HG03432 (cell line): ENCODE data around the gene RAB34.
"Not testable (repeated sequence)": the region's sequence is repeated elsewhere in the genome, so short reads cannot be mapped to it uniquely, and the experiment has no call there.

Experiments used
- ATAC-seq: cut with Tn5 transposase; IDR thresholded peaks from one replicate; pipeline ENCODE4 v1.9.1; 2021; ENCODE audit warnings: mild to moderate bottlenecking, moderate library complexity; ENCODE audit not compliant: unreplicated experiment

RAB34 gene

DNA sequence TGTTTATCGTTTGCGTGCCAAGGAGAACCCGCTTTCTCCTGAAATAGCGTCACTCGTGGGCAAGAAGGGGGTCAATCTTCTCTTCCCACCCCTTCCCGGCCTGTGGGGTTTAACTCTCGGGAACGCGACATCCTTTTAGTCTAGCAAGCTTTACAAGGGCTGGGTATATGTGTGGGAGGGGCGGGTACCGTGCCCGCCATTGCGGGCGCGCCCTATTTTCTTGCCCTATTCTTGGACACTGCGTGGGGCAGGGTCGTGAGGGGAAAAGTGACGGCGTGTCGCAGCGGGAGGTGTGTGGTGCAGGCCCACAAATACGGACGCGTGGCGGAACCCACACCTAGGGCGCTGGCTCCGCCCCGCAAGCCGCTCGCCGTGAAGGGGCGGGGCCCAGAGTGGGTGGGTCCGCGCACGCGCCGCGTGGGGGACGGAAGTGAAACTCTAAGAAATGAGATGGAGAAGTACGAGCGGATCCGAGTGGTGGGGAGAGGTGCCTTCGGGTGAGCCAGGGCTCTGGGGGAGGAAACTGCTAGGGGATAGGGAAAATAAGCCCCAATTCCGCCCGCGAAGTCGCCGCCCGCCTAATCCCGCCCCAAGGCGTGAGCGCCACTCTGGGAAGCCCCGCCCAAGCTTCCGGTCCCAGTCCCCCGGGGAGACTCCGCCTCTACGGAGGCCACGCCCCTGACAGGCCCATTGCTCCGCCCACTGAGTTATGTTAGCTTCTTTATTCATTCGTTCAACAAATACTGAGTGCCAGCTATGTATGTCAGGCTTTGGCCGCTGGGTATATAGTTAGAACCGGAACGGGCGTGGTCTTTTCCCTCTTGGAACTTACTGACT is 10.9 kb upstream of the RAB34 start, which contains the start of gene NEK8:
Gene NEK8, plus strand, starts transcription at position 425 of the 837 bp plus-strand sequence. Its CDS starts 26 bp downstream, at position 451.
- peak; percentile 46 for ATAC-seq

DNA sequence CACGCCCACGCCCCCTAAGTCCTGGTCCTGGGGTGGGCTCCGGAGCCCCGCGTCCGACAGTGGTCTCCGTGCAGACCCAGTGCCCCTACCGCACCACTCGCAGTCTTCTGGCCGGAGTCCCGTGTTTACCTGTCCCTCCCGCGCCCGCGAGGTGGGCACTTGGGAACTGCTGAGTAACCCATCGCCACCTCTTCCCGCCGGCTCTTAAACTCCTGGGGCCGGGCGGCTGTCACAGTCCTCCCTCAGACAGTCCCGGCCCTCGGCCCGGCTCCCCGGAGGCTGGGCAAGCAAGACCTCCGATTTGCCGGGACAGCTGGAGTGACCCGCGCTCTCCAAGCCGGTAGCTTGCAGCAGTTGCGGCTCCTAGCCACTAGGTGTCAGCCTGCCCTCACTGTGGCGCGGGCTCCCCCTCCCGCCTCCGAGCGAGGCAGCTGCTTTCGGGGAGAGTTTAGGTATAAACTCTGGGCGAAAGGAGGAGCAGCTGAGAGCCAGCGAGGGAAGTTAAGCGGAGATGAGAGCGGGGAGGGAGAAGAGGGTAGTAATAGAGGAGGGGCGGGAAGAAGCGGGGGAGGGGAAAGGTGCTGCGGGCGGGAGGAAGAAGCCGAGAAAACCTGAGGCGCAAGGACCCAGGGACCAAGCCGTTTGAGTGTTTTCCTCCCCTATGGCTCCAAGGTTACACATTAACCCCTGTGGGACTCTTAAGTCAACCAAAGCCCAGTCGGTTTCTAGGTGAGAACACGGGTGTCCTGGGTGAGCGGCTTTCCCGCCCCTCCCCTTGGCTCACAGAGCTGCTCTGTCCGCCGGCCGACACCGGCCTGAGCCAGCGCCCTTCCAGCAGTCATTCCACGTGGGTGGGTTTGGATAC is 9.2 kb upstream of the RAB34 start:
- peak; percentile 40 for ATAC-seq

DNA sequence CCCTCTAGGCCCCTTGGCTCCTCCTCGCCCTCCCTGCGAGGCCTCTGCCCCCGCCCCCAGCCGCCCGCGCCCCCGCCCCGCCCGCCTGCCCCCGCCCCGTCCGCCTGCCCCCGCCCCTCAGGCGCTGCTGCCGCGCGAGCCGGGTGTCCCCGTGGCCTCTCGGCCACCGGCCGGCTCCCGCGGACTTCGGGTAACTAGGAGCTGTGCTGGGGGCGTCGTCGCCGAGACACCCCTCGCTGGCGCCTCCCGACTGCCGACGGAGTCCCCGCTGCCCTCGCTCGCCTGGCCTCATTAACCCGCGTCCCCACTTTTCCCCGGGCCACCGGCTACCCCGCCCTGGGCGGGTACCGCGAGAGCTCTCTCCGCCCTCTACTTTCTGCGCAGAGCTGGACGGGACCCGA is 8.6 kb upstream of the RAB34 start, which contains the start of gene TLCD1:
Gene TLCD1, minus strand, starts transcription at position 8 of the 401 bp plus-strand sequence. CDS start 136 bp downstream, outside the sequence.
- peak; percentile 16 for ATAC-seq

DNA sequence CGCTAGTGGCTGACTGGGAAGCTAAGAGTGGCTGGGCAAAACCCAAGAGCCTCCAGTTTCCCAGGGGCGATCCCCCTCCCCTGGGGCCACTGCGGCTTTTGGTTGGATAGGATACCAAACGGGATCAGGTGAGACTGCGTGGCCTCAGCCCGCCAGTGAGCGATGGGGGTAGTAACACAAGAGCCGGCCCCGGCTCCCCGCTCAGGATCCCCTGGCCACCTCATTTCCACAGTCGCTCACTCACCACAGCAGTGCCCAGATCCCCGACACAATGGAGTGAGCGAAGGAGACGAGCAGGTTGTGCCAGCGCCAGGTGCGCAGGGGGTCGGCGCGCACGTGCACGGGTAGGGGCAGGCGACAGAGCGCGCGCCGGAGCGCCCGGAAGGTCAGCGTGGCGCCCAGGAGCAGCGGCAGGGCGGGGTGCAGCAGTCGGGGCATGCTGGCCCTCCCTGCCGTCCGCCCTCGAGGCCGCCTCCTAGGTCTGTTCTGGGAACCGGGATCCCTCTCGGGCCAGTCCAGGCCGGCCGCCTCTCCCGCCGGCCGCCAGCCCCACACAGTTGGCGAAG is 8.1 kb upstream of the RAB34 start:
- peak; percentile 1 for ATAC-seq

DNA sequence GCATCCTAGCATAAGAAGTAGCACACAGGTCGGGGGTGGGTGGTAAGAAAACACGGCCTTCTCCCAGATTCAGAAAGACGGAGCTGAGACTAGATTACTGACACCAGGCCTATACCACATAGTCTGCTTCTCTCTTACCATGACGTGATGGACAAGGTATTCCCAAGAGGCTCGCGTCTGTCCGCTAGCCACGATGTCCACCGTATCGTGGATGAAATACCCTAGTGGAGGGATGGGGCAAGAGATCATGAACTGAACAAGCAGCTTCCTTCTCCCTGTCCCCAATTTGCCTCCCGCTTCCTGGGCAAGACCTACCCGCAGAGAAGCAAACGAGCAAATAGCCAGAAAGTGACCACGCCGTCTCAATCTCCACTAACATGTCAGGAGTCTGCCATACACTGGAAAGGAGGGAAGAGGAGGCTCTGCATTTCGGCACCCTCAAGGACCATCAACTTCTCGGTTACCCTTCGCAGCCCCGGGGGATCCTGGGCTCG is 7.5 kb upstream of the RAB34 start:
- no peak for ATAC-seq

DNA sequence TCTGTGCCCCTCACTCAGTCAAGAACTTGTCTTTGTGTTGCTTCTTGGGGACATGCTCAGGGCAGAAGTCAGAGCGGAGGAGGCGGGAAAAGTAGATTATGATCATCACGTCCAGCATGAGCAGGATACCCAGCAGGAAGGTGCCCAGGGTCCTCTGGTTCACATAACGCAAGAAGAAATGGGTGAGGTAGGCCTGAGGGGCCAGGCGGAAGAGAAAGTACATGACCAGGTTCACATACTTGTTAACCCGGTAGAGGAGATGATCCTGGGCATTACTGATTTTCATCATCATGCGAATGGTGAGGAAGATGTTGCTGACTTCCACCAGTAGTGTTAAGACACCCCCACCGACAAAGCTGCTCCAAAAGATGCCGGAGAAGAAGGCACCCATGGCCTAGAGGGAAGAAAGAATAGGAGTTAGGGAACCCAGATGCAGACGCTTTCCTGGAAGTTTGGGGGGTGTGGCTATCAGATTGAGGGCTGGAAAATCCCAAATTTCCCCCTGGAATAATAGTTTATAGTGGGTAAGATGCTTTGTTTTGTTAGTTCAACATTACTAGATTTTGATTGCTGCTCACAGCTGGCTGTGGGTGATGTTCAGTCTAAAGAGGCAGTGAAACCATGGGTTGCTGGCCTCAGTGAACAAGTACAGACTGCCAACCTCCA is 7.0 kb upstream of the RAB34 start:
- no peak for ATAC-seq

DNA sequence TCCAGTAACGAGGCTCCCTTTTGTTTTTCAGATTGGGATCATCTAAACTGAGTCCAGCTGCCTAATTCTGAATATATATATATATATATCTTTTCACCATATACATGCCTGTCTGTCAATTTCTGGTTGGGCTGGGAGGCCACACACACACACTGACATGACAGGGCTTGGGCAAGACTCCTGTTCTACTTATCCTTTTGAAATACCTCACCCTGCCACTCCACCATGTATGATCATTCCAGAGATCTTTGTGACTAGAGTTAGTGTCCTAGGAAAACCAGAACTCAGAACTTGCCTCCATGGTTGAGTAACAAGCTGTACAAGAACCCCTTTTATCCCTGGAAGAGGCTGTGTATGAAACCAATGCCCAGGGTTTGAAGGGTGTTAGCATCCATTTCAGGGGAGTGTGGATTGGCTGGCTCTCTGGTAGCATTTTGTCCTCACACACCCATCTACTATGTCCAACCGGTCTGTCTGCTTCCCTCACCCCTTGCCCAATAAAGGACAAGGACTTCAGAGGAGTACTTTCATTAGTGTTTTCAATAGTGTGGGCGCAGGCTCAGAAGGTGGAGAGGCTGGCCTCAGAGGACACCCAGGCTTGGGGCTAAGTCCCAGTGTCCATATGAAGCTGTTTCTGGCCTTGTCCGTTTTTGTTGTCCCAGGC is 6.3 kb upstream of the RAB34 start:
- not testable (repeated sequence) for ATAC-seq

DNA sequence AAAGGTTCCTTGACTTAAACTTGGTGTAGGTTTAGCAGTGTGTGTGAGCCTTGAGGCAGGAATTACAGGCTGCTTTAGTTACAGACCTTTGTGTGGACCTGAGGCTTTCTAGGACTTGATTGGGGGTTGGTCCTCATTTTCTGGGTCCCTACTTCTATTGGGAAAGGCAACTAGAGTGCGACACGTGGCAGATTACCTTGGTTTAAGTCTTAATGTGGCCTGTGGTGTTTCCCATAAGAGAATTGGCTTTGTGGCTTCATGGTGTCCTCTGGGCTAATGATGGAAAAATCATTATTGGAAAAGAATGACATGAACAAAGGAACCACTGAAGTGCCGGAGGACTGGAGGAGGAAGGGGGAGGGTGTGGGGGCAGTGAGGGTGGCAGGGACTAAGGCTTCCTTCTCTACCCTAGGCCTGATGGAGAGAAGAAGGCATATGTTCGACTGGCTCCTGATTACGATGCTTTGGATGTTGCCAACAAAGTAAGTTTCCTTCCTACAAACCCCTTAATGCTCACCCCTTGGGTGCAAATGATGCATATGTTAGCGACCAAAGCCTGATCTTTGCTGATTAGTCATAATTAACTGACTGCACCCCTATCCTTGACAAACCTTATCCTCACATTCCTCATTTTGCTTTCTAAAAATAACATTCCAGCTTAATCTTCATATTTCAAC is 5.6 kb upstream of the RAB34 start:
- no peak for ATAC-seq

DNA sequence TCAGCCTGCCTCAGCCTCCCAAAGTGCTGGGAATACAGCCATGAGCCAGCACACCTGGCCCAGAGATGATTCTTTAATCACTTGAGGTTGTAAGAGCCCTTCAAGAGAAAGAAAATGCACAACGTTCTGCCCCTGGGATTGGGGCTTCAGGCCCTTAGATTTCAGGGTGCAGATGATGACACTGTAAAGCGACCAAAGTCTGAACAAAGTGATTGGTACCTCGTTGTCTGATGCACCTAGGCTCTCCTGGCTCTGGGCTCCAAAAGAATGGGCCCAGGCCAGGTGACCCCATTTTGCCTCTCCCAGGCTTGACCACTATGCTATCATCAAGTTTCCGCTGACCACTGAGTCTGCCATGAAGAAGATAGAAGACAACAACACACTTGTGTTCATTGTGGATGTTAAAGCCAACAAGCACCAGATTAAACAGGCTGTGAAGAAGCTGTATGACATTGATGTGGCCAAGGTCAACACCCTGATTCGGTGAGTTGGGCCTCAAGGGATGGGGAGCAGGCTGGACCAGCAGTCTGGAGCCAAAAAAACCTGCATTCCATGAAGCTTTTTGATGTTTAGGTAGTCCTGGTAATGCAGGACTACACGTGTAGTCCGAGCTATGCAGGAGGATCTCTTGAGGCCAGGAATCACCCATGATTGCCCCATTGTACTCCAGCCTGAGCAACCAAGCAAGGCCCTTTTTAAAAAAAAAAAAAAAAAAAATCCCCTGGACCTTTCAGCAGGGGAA is 4.9 kb upstream of the RAB34 start:
- ATAC-seq = no peak

DNA sequence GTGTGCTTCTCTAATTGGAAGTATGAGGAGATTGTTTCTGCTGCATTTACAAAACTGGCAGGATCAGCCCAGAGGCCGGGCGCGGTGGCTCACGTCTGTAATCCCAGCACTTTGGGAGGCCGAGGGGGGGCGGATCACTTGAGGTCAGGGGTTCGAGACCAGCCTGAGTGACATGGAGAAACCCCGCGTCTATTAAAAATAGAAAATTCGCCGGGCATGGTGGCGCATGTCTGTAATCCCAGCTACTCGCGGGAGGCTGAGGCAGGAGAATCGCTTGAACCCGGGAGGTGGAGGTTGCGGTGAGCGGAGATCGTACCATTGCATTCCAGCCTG is 3.3 kb upstream of the RAB34 start:
- not testable (repeated sequence) for ATAC-seq

DNA sequence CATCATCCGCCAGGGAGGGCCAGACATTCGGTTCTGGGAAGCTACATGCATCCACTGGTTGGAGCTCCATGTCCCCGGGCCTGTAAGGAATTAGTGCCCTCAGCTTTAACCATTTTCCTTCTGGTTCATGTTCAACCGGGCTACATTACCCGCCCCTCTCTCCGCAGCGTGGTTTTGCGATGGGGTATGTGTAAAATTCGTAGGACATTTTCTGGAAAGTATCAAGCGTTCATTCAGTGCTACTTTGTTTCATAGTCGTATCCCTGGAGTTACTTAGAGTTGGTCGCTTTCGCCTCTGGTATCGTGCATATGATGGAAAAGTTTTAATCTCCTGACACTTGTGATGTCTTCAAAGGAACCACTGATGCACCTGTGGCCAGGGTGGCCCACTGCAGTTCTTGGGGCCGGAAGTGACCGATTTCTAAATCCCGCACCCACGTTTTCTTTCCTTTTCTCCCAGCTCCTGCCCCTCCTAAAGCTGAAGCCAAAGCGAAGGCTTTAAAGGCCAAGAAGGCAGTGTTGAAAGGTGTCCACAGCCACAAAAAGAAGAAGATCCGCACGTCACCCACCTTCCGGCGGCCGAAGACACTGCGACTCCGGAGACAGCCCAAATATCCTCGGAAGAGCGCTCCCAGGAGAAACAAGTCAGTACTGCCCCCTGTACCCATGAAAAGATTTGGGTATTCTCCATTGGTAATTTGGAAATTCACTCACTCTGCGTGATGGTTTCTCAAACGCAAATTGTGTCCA is 2.8 kb upstream of the RAB34 start:
- ATAC-seq = no peak

DNA sequence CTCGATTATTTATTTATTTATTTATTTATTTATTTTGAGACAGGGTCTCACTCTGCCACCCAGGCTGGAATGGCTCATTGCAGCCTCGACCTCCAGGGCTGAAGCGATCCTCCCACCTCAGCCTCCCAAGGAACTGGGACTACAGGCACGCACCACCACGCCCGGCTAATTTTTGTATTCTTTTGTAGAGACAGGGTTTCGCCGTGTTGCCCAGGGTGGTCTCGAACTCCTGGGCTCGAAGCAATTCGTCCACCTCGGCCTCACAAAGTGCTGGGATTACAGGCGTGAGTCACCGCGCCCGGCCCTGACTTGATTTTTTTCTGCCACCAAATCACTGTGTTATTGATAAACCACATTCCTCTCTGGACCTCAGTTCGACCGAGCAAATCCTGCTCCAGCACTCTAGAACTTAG is 1.4 kb upstream of the RAB34 start:
- ATAC-seq = no peak

DNA sequence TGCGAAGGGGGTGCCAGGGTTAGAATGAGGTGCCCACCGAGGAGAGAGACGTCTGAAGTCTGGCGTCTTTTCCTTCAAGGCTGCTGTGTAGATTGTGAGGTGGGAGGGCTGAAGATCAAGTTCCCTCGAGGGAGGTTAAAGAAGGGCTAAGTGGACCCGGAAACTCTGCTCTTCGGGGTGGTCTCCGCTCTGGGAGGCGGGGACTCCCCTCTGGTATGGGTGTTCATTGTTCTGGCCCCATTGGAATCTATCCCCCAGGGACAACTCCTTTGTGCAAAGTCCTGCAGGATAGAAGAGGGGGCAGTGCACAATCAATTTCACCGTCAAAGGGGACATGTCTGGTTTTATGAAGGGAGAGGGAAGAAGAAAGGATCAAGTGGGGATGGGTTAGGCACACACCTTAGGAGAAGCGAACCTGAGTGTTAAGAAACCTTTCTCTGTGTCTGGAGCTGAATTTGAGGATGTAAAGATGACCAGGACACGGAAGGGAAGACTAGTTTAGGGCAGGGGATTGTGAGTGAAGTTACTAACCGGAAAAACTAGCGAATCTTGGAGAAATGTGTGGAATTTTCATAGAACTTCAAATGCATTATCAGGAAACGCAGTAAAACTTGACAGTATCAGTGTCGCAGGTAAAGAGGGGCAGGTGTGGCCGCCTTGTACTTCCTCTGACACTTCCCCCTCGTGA is 809 bp upstream of the RAB34 start:
- ATAC-seq = no peak

DNA sequence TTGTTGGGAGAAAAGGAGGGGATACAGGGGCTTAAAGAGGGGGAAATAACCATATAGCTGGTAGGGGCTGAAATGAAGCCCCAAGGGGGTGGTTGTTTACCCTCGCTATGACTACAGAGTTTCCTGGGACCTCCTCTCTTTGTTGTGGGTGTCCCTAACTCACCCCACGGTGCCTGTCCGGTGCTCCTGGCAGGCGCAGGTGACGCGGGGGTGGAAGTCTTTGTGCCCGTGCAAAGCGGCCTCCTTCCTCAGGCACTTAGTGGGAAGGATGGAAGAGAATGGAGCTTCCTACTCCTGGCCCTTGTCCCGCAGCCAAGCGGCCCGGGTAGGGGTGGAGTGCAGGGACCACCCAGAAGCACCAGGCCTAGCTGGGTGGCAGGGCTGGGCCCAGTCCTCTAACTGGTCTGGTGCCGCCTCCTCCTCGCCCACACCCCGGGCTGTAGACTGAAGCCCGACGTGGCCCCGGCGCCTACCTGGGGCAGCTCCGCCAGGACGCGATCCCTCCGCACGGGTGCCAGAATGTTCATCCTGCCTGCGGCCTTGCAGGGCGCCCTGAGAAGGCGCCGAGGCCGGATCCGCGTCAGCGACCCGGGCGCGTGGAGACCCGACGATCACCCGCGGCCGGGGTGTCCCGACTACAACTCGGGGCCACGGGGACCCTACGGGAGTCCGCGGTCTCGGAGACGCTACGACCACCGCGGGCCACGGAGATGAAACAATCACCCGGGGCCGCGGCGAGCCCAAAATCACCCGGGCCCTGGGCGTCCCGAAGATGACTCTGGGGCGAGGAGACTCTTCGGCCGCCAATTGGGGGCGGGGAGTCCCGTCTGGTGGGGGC is 709 bp downstream of the RAB34 start:
- ATAC-seq = no peak

DNA sequence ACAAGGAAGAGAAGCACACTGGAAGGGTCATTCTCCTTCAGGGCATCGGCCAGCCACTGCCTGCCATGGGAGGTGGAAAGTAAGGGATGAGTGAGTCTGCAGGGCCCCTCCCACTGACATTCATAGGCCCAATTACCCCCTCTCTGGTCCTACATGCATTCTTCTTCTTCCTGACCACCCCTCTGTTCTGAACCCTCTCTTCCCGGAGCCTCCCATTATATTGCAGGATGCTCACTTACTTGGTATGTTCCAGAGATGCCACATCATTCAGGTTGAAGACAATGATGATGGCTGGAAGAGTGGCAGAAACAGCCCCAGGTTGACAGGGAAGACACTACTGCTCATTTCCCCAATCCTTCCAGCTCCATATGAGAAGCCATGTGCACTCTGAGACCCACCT is 2.5 kb downstream of the RAB34 start:
- ATAC-seq = no peak

DNA sequence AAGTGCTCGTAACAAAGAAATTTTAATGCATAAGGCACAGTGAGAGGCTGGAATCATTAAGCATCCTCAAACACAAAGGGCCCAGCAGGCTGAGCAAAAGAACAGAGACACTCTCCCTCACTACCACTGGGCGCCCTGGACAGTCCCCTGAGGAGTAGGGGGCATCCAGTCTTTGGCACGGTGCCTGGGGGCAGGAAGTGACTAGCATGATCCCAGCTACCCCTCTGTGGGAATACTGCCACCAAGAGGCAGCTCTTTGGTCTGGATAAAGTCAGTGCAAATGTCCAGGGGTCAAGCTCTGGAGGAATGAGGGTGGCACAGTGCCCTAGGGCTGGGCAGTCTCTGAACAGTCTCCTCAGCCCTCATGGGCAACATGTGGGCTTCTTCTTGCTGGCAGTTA is 3.4 kb downstream of the RAB34 start:
- no peak for ATAC-seq
